OCI-M2 (cell line): ENCODE results near the gene ITGB1BP1.

ENCODE experiments used
- DNase-seq: peaks from one replicate; lab custom pipeline; 2025; ENCODE audit not compliant: unreplicated experiment; lab: John Stamatoyannopoulos, UW

The ITGB1BP1 gene

DNA sequence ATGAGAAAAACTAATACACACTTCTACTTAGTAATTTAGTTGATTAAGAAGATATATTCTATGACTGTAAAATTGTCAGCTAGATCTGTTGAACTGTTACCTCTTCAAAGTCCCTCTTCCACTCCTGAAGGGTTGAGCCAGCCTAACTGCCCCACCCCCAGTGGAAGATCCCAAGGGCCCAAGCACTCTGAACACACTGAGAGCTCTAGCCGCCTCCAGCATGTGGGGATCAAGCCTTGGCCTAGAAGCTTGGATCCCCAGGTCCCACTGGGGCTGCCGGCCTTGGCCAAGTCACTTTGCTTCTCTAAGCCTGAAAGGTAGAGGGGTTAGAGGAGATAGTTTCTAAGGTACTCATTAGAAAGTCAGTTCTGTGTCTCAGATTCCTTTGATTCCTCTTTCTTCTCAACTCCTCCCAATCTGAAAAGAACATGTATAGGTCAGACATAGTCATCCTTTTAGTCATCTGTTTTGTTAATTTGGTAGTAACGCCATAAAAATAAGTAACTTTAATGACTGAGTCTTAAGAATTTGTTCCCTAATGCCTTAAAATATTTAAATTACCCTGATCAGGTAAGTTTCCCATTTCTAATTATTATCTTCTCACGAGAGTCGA lies 5.7 kb upstream of the ITGB1BP1 start:
- no peak for DNase-seq

DNA sequence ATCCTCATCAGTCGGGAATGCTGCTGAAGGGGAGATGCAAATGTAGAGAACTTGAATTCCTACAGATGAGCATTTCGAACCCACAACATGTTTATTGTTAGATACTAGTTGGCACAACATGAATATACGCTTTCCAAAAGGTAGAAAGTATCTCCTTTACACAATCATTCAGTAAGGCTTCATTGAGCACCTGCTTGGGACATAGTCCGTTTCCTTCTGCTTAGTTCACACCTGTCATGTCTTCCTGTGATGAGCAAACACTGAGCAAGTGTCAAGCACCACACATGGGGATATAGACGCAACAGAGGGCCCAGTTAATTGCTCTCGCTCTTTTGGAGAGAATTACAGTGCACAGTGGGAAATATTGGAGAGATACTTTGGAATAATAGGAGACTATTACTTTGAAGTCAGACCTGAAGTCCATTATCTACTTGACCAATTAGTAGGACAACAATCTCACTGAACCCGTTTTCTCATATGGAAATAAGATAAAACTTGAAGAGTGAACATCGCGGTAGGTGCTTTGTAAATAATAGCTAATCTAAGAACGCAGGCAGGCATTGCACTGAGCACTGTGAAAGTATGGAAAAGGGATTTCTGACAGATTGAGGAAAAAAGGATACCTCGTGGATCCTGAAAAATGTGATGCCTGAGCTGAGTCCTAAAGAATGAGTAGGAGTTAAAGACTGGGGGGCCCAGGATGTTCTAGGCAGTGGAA lies 1.3 kb upstream of the ITGB1BP1 start:
- DNase-seq = no peak

DNA sequence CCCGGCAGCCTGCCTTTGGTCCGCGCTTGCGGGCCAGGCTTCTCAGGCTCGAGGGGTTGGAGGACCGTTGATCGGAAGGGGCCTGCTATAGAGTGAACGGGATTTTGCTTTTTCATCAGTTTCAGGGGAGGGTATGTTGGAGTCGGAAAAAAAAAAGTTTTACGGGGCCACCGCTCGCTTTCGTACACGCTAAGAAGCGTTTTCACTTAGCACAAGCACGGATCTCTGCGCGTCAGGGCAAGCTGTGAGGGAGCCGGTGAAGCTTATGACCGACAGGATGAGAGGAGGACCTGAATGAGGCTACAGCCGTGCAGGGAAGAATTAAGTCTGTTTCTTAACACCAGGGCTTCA lies 569 bp upstream of the ITGB1BP1 start:
- no peak for DNase-seq

DNA sequence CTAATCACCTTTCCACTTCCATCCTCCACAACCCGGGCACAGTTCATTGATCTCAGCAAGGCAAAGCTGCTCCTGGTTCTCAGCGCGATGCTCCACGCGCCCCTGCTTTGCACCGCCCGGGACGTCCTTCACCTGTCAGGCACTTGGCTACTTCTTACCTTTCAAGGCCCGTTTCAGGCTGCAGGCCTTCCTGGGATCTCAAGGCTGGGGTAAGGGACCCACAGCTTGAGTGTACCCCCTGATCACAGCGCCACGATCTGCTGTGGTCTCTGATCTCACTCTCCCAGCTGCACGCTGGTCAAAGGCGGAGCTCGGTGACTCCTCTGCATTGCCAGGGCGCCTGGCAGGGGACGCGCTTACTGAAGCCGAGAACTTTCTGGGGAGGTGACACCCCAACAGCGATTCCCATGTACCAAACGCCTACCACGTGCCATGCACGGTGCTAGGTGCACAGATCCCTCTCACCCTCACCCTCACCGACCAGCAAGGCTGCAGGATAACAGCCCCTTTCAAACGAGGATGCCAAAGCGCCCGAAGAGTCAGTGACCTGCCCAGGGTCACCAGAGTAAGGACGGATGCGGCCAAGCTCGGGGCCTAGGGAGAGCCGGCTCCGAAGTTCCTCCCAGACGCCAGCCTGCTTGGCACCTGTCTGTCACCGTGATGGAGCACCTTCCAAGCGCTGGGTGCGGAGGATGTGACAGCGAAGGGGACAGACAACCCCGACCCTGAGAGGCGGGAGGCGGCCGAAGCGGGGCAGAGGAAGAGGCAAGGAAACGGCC lies 818 bp downstream of the ITGB1BP1 start:
- no peak for DNase-seq

DNA sequence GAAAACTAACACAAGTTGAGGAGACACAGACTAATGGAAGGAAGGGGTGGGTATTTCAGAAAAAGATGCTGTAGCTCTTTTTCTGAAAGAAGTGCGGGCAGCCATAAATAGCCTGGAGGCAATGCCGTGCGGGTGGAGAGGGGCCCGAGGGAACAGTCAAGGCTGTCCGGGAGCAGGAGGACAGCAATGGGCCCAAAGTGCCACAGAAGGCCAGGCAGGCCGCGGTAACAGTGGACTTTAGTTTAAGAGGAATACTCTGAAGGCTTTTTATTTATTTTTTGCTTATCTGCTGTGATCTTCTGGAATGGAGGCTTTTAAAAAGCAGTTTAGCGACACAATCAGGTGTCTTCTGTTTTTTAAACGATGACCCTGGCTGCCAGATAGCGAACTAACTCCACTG lies 2.8 kb downstream of the ITGB1BP1 start:
- DNase-seq = no peak

DNA sequence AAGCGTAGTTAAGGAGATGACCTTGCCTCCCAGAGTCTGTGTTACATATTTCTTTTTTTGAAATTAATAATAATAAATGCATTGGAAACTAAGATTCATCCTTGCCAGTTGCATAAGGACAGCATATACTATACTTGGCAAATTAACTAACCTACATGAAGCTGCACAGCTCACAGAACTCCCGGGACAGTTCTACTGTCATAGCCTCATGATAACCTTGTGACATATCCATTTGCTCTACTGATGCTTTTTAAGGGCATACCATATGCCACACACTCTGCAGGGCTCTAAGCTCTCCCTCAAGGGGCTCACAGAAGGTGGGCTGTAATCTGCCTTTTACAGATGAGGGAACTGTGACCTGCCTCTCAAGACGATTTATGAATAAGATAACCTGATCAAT lies 3.8 kb downstream of the ITGB1BP1 start:
- DNase-seq = no peak

DNA sequence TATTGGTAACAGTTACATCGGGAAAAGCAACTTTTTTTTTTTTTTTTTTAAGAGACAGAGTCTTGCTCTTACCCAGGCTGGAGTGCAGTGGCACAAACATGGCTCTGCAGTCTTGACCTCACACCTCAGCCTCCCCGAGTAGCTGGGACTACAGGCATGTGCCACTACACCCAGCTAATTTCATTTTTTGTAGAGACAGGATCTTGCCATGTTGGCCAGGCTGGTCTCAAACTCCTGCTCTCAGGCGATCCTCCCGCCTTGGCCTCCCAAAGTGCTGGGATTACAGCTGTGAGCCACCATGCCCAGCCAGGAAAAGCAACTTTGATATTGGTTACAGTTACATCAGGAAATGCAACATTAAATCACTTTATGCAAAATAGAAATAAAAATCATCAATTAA lies 4.6 kb downstream of the ITGB1BP1 start:
- DNase-seq = no peak

DNA sequence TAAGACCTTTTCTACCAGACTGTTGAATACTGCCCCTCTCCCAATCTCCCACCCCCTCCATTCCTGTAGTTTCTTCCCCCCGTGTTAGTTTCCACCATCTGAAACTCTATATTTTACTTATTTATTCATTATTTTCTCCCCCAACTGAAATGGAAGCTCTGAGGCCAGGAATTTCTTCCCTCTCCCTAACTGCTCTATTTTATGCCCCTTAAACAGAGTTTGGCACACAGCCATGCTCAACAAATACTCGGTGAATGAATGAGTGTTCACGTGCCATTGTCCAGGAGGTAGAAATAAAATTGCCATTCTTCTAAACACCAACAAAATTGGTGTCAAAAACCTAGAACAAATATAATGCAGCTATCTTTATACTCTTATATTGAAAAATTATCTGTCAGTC lies 5.6 kb downstream of the ITGB1BP1 start:
- DNase-seq = no peak

DNA sequence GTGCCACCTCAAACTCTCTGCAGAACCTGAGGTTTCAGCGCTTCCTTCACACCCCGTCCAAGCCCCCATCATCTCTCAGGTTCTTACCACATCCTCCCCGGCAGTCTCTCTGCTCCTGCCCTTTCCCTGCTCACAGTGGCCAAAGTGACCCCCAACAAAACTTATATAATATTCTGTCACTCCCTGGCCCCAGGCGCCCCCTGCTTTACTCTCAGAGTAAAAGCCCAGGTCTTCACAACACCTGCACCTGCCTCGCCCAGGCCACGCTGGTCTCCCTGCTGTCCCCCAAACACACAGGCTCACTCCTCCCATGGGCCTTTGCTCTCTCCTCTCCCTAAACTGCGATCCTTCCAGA lies 6.4 kb downstream of the ITGB1BP1 start:
- no peak for DNase-seq

DNA sequence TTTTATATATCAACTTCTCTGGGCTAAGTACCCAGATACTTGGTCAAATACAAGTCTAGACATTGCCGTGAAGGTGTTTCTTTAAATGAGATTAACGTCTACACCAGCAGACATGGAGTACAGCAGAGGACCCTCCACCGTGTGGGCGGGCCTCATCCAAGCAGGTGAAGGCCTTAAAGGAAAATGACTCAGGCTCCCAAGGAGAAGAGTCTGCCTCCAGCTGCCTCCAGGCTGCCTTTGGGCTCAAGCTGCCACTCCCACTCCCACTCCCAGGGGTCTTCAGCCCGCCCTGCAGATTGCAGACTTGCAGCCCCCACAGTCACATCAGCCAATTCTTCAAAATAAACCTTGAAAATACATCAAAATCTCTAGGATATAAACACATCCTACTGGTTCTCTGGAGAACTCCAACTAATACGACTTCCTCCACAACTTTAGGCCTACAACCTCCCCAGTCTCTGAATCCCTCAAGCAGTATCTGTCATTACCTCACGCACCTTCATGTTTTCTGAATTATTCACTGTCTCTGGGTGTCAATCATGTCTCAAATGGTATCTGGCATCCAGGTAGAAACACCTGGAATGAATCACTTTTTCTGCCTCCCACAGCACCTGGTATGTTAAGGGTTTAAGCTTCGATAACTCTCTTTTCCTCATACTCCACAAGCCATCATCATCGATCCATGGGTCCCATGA lies 6.9 kb downstream of the ITGB1BP1 start:
- DNase-seq = no peak

DNA sequence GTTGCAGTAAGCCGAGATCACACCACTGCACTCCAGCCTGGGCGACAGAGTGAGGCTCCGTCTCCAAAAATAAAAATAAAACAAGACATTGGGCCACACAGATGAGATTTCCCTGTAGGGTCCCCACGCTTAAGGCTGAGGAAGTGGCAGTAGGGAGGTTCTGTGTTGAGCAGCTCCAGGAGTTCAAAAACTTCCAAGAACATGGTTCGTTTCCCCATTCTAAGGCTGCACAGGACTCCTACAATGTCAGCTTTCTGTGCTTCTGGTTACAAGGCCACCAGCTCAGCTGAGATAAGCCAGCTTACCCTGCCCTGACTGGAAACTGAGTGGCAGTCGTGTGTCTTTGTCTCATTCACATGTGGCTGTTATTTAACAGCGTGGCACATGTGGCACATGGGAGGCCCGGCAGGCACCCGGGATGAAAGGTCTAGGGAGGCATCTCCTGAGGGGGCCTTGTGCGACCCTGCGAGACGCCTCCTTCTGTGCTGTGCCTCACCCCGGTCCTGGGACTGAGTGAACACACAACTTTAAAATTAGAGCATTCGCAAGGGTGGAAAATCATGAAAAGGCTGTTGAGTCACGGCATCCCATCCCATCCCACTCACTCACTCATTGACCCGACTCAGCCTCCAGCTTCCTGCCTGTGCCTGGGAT lies 7.7 kb downstream of the ITGB1BP1 start:
- DNase-seq = no peak

DNA sequence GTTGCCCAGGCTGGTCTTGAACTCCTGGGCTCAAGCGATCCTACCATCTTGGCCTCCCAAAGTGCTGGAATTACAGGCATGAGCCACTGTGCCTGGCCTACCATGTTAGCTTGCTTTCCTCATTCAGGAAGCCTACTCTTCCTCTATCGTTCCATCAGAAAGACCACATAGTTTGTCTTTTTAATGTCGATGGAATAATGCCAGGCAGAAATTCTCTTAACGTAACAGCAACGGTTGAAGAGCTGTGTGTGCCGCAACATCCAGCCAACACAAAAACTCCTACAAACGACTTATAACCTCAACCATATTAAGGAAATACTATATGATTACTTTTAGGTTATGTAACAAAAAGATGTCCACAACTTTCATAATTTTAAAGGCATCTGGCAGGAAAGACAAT lies 10.5 kb downstream of the ITGB1BP1 start:
- no peak for DNase-seq

DNA sequence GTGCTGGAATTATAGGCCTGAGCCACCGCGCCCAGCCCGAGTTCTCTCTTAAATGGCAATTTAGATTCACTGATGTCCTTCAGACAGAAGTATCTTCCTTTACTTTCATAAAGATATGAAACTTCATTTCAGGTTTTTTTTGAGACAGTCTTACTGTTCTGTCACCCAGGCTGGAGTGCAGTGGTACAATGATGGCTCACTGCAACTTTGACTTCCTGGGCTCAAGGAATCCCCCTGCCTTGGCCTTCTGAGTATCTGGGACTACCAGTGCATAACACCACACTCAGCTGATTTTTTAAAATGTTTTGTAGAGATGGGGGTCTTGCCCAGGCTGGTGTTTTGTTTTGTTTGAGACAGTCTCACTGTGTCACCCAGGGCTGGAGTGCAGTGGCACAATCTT lies 13.2 kb downstream of the ITGB1BP1 start:
- no peak for DNase-seq

DNA sequence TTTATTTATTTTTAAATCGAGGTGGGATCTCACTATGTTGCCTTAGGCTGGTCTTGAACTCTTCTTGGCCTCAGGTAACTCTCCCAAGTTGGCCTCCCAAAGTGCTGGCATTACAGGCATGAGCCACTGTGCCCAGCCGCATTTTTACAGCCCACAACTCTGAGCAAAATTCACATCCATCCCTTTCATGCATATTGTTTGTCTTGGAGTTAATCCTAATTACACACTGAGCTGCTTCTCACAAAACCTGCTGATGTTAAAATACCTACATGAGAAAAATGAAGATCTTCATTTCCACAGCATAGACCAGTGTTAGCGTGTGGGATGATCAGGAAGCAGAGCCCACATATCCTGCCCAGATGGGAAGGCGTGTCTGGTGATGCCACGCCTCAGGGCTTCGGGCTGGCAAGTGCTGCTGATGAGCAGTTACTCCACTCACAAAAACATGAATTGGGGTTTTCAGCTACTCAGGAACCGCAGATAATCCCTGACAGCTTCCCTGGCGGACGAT lies 14.6 kb downstream of the ITGB1BP1 start:
- no peak for DNase-seq

DNA sequence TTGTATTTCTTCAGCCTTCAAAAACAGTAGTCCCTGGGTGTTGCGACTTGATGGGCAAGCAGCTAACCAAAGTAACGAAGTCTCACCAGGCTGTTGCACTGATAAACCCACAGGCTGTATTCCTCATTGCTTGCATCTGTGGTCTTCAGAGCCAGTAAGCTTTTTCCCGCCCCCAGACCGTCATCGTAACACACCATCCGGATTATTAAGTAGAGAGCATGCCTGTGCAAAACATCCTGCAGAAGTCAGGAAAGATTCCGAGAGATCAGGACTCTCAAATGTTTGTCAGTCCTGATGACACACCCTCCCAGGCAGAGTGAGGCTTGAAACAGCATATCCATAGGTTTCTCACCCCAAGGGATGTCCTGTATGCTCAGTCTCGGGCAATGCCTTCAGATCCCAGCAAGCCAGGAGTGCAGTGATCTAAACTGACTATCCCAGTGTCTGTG lies 15.9 kb downstream of the ITGB1BP1 start:
- DNase-seq = no peak

DNA sequence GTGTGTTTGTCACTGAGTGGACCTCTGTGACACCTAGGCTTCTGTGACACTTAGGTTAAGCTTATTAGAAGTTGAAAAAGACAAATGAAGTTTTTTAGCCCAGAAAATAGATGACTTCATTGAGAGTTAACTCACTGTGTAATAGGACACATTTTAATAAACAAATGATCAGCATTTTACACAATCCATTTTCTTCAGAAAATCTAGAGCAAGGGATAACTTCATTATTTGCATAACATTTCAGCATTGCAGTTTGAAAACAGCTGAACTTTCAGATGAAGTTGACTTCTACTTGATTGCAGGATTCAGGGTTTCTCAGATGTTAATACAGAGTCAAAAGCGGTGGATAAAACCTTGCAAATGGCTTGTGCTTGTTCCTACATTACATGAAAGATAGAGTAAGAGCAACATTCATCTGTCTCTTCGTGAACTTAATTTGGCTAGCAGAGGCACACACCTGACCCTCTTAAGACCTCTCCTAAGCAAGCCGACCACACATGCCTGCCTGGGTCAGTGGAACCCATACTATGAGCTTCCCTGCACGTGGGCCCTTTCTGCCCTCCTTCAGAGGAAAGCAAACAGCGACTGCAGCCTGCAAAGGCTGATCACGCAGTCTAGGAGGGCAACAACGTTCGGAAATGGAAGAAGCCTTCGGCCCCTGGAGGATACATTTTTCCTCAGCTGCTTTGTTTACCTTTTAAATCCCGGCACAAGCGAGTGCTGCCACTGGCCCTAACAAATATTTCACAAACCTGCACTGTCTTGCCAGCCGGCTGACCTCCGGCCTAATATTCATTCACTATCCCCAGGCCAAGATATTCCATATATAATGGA lies 16.6 kb downstream of the ITGB1BP1 start:
- DNase-seq = no peak

DNA sequence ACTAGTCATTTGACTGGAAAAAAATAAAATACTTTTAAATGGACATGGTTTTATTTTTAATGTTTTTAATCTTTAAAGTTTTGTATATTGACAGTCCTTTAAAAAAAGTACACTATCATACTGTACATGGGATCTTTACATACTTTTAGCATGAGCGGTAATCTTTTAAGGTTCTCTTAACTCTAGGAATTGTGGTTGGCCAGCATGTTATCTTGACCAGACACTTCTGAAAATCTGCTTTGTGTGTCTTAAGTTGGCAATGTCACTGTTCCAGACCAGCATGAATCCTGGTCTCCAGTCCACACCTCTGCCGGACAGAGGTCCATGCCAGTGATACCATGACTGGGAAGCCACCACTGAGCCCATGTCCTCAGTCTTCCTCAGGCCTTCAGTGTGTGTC lies 17.7 kb downstream of the ITGB1BP1 start:
- DNase-seq = no peak

DNA sequence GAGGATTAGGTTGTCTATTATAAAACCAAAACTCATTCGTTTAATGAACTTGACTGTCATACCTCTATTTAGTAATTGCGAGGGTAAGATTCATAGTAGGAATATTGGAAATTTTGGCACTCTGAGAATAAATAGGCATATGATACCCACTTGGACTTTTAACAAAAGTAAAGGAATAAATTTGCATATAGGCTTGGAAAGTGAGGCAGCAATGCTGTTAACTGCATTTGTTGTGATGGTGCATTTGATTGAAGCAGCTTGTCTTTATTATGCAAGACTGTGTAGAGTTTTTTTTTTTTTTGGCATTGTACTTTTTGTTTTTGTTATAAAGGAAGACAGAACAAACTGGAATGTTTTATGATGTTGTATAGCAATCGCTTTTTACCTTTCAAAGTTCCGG lies 18.9 kb downstream of the ITGB1BP1 start:
- DNase-seq = no peak

DNA sequence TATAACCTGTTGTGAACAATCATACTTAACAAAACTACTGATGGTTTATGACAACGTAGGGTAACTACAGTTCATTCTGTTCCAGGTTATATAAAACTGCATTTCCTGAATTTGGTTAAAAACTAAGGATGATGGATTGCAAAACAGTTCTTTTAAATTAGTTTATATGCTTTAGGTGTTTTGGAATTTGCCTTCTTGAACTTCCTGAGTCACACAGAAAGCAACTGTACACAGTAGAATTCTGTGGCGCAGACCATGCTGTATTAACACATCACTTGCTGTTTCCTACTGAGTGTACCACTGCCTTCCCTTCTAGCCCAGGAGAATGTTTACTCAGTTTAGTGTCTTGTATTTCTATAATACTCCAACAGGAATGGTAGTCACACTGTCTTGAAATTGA lies 19.4 kb downstream of the ITGB1BP1 start:
- no peak for DNase-seq

DNA sequence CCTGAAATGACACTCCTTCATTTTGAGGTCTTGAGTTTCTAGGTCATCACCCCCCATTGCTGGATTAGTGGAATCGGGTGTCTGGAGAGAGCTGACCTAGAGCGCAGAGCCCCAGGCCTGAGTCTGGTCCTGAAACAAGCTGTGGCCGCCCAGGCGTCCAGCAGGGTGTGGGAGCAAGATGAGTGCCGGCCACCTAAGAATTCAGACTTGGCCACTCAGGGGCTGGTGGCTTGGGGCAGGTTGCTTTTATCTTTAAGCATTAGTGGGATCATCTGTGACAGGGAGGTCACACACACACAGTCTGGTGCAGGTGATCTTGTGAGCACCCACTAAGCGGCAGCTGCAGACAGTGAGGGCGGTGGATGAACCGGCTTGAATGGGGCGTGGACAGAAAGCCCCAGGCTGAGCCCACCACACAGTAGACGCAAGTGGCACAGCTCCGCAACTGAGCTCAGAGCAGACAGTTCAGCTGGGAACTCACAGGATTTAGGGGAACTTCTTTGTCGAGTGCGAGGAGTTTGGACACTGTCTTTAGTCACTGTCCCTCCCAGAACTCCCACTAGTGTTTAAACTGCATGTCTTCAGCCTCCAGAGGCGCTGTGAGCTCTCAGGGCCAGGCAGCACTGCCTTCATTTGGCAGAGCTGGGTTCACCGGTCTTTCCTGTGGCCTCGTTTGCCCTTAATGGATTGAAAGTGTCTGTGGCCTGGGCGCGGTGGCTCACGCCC lies 21.5 kb downstream of the ITGB1BP1 start:
- DNase-seq = no peak
